Measurements from ENCODE around the gene SLC2A14.
A peak's percentile ranks its signal among the peaks of the same experiment; 100 is the strongest.
"Not testable (repeated sequence)": the region's sequence is repeated elsewhere in the genome, so short reads cannot be mapped to it uniquely, and the experiment has no call there.

Gene SLC2A14

DNA sequence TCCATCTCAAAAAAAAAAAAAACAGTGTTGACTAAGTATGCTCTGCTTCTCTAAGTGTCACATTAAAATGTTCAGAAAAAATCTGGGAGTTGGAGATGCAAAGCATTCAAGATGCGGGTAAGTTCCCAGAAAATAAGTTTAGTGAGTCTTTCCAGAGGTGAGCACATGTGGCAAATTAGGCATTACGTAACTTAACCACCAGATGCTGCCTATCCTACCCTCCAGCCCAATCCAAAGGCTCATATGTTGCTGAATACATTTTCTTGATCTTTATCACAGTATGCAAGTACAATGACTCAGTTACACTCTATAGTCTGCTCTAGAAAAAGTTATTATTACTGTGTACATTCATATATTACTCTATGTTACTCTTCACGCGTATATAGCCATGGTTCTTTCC, 3.6 kb downstream of the SLC2A14 start:
- DNase-seq (ENCODE audit: low spot score): no peak

GRCh38 chr12:7868391-7868790, 4.3 kb downstream of the SLC2A14 start:
- no peak for DNase-seq (ENCODE audit: low spot score)

DNA sequence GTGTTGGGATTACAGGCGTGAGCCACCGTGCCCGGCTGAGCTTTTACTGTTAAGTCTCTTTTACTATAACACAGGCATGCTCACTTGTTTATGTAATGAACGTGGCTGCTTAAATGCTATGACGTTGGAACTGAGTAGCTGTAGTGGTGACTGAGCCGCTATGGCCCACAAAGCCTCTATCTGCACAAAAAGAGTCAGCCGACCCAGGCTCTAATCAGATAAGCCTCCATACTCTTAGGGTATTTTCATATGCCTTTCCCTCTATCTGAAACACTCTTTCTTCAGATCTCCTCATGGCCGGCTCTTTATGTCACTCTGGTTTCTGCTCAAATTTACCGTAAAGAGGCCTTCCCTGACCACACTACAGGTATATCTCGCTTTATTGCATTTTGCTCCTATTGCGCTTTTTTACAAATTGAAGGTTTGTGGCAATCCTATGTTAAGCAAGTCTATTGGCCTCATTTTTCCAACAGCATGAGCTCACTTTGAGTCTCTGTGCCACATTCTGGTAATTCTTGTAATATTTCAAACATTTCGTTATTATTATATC, 8.0 kb downstream of the SLC2A14 start:
- no peak for DNase-seq (ENCODE audit: low spot score)

DNA sequence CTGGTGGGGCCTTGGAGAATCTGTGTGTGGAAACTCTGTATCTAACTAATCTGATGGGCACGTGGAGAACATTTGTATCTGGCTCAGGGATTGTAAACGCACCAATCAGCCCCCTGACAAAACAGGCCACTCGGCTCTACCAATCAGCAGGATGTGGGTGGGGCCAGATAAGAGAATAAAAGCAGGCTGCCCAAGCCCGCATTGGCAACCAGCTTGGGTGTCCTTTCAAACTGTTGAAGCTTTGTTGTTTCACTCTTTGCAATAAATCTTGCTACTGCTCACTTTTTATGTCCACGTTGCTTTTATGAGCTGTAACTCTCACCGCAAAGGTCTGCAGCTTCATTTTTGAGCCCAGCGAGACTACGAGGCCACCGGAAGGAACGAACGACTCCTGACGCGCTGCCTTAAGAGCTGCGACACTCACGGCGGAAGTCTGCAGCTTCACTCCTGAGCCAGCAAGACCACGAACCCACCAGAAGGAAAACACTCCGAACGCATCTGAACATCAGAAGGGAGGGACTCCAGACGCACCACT, 9.8 kb downstream of the SLC2A14 start:
- not testable (repeated sequence) for DNase-seq (ENCODE audit: low spot score)

- DNase-seq (ENCODE audit: low spot score): not testable (repeated sequence)
Measured at GRCh38 chr12:7862301-7862700, 10.4 kb downstream of the SLC2A14 start.

DNA sequence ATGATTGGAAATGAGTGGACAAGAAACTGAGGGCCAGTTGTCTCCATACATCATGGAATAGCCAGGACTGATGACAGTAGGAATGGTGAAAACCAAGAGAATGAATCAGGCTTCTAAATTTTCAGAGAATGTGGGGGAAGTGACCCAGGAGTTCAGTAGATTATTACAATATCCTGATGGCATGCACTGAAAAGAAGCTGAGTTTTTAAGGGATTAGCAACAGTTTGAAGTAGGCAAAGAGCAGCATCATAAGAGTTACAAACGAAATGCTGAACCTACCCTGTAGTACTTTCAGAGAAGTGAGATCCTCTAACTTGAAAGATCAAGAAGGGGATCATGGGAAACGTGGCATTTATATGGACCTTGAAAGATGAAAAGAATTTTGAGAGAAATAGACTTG, 13.2 kb downstream of the SLC2A14 start:
- peak; percentile 35 for DNase-seq (ENCODE audit: low spot score)

DNA sequence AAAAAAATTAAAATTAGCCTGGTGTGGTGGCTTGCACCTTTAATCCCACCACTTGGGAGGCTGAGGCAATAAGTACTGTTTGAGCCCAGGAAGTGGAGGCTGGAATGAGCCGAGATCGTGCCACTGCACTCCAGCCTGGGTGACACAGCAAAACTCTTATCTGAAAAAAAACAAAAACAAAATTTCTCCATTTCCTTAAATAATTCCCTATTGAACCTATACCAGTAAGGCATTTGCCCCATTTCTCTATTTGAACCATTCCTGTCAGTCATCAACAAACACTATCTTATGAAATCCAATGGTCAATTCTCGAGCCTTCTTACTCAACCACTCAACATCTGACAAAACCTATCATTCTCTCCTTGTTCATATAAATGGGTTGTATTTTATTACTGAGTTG, 14.7 kb downstream of the SLC2A14 start:
- no peak for DNase-seq (ENCODE audit: low spot score)

GRCh38 chr12:7856516-7856915, 16.2 kb downstream of the SLC2A14 start:
- no peak for DNase-seq (ENCODE audit: low spot score)

DNA sequence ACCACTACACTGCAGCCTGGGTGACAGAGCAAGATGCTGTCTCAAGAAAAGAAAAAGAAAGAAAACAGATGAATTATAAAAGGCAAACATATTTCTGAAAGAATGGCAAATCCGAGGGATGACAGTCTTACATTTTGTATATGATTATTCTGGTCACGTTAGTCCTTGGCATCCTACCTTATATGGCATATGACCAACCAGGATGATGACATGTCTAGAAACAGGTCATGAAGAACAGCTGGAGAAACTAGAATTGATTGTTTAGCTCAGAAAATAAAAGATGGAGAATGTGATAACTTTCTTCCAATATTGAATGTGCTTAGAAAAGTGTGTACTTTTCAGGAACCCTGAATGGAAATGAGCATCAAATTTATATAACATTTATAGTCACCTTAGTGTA, 19.2 kb downstream of the SLC2A14 start:
- DNase-seq (ENCODE audit: low spot score): no peak

DNA sequence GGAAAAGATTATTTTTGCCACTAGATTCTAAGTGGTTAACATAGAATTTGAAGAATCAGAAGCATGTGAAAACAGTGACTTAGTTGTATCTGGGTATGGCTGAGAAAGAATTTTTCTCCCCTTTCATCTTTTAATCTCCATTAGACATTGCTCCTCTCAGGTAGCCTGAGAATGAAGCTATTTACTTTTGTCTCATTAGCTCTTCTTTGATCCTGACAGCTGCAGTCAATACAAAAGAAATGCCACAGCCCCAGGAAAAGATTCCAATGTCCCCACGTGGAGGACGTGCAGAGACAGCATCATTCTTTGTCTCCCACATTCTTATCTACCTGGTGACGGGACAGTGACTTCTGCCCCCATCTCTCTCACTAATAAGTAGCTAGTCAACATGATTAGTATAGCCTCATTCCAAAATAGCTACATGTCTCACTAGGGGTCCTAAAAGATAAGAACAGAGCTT, 21.1 kb downstream of the SLC2A14 start:
- not testable (repeated sequence) for DNase-seq (ENCODE audit: low spot score)

GRCh38 chr12:7850099-7850498, 22.6 kb downstream of the SLC2A14 start:
- DNase-seq (ENCODE audit: low spot score): not testable (repeated sequence)

DNA sequence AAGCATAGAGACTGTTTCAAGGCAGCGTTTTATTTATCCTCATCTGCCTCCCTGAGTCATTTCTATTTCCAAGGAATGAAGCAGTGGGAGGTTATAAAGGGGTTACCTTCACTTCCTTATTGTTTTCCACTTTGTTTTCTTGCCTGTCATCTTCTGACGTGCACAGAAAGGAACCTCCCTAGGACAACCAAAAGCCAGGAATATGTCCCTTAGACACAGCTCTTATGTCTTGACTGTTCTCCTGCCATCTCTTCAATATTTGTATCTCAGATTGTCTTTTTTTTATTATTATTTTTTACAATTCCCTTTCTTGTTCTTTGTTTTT, 24.7 kb downstream of the SLC2A14 start:
- not testable (repeated sequence) for DNase-seq (ENCODE audit: low spot score)

GRCh38 chr12:7847226-7848097, 25.3 kb downstream of the SLC2A14 start:
- not testable (repeated sequence) for DNase-seq (ENCODE audit: low spot score)

DNA sequence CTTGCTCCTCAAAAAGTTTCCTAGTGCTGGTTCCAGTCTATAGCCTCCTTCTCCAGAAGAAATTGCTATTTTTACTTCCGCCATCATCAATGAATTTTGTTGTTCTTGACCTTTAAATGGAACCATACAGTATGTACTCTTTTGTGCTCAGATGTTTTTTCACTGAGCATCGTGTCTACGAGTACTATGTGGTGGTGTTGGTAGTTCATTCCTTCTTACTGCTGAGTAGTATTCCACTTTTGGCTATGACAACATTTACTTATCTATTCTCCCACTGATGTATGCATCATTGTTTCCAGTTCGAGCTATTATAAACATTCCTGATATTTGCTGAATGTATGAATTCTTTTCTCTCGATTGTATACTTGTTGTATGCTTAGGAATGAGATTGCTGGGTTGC, 28.6 kb downstream of the SLC2A14 start:
- no peak for DNase-seq (ENCODE audit: low spot score)

- DNase-seq (ENCODE audit: low spot score): not testable (repeated sequence)
Measured at GRCh38 chr12:7843583-7843982, 29.1 kb downstream of the SLC2A14 start.

- not testable (repeated sequence) for DNase-seq (ENCODE audit: low spot score)
Measured at GRCh38 chr12:7843149-7843548, 29.6 kb downstream of the SLC2A14 start.

DNA sequence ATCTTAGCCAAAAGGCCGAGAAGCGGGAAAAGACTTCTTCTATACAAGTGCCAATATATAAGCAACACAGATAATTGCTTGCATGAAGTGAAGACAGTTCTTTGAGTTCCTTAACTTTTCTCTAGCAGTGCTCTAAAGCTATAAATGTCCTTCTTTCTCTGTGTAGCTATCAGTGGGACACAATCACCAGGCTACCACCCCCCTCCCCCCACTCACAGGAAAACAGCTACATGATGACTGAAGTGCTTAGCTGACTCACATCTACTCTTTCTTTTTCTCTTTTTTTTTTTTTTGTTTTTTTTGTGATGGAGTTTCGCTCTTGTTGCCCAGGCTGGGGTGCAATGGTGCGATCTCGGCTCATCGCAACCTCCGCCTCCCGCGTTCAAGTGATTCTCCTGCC, 30.3 kb downstream of the SLC2A14 start:
- DNase-seq (ENCODE audit: low spot score): not testable (repeated sequence)

DNA sequence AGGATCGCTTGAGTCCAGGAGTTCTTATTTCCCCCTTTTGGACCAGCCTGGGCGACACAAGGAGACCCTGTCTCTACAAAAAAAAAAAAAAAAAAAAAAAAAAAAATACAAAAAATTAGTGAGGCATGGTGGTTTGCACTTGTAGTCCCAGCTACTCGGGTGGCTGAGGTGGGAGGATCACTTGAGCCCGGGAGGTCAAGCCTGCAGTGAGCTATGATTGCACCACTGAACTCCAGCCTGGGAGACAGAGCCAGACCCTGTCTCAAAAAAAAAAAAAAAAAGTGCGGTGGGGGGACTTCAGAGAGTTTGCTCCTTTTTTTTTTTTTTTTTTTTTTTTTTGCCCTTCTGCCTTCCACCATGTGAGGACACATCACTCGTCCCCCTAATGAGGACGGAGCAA, 32.9 kb downstream of the SLC2A14 start:
- not testable (repeated sequence) for DNase-seq (ENCODE audit: low spot score)

DNA sequence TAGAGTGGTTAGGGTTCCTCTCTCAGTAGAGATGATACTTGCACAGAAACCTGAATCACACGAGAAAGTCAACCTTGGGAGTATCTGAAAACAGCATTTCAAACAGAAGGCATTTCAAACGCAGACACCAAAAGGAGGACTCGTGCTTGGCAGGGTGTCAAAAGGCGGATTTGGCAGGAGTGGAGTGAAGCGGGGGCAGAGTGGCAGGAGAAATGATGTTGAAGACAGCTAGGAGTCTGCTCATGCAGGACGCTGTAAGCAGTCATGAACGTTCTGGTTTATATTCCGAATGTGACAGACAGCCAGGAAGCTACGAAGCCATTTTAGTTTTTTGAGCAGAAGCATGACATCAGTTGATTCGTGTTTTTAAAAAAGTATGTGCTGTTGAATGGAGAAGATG, 33.5 kb downstream of the SLC2A14 start:
- not testable (repeated sequence) for DNase-seq (ENCODE audit: low spot score)

GRCh38 chr12:7837366-7837765, 35.3 kb downstream of the SLC2A14 start:
- no peak for DNase-seq (ENCODE audit: low spot score)

DNA sequence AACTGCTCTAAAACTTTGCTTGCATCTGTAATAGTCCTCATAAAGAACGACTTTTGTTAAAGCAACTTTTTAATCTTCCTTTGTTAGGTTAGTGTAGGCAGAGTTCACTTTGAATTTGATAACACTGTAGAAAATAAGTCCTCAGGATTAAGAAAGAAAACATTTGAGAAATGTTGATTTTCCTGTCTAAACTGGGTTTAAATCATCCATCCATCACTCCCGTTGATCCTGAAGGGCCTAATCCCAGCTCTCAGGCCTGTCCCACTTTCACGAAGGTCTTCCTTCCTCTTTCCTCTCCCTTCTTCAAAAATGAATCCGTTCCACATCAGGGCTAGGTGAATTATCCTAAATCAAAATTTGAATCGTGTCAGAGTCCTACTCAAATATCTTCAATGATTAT, 36.9 kb downstream of the SLC2A14 start:
- no peak for DNase-seq (ENCODE audit: low spot score)

DNA sequence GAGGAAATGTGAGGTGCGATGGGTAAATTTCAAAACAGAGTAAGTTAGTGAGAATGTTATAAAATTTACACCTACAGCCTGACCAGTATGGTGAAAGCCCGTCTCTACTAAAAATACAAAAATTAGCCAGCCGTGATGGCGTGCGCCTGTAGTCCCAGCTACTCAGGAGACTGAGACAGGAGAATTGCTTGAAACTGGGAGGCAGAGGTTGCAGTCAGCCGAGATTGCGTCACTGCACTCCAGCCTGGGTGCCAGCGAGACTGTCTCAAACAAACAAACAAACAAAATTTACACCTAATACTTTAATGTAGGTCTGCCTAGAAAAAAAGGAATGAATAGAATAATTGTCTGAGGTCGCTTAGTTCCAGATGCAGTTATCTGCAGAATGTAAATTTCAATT, 37.6 kb downstream of the SLC2A14 start:
- no peak for DNase-seq (ENCODE audit: low spot score)

DNA sequence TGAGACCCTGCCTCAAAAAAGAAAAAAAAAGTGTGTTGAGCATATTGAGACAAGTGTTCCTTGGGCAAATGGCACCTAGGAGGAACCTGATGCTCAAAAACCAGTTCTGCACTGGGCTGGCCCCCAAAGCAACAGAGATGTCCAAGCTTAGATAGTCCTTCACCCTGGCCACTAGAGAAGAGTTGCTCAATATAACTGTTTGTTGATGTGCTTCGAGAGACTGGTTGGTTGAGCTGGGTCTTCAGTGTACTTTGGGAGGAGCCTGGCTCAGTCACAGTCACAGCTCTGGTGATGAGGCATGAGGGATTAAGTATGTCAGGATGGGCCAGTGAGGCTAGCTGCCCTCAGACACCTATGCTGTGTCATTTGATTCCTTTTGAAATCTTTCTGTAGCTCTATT, 38.0 kb downstream of the SLC2A14 start:
- no peak for DNase-seq (ENCODE audit: low spot score)
